CD4-positive, CD25-positive, alpha-beta regulatory T cell (primary cell): Measurements from ENCODE around the gene RBFOX1. TPM values are rescaled to one million over a fixed set of nuclear protein-coding genes. Genes with fewer than 3 reads are reported as not detected.

ENCODE experiments used
- ATAC-seq, 2 donors: fragments of 150-1000 bp; cut with Tn5 transposase; one replicate each; pipeline ENCODE4 v1.10.0; 2021; ENCODE audit warnings: low read depth in 2 of 2, moderate number of reproducible peaks in 2 of 2, moderate library complexity in 1 of 2
- DNase-seq, 3 donors: peaks; one replicate each; pipeline versions ENCODE4 v3.0.0 to v3.0.0-alpha.2; 2012 to 2022; ENCODE audit warnings: mixed read lengths in 1 of 3
- H3K27ac ChIP-seq: one replicate; pipeline ENCODE4 v1.7.0; 2013; ENCODE audit warnings: mild to moderate bottlenecking, low read length; ENCODE audit not compliant: insufficient read depth, poor library complexity, severe bottlenecking
- H3K27me3 ChIP-seq: one replicate; pipeline ENCODE4 v1.7.0; 2013; ENCODE audit warnings: low read length; ENCODE audit not compliant: control insufficient read depth, insufficient read depth
- H3K36me3 ChIP-seq: one replicate; pipeline ENCODE4 v1.7.0; 2013; ENCODE audit warnings: mild to moderate bottlenecking, low read length, moderate library complexity; ENCODE audit not compliant: control insufficient read depth, insufficient read depth
- H3K4me1 ChIP-seq: 2 replicates; pipeline ENCODE4 v1.7.0; 2013; ENCODE audit warnings: mild to moderate bottlenecking, low read length; ENCODE audit not compliant: insufficient read depth, control insufficient read depth, poor library complexity, severe bottlenecking
- H3K4me3 ChIP-seq: one replicate; pipeline ENCODE4 v1.7.0; 2013; ENCODE audit warnings: low read depth, mild to moderate bottlenecking, low read length, moderate library complexity
- H3K9me3 ChIP-seq, 2 experiments: 1 replicate in 1 of 2; 2 replicates in 1 of 2; pipeline ENCODE4 v1.7.0; 2013; ENCODE audit warnings: low read length in 2 of 2, mild to moderate bottlenecking in 1 of 2, moderate library complexity in 1 of 2; ENCODE audit not compliant: control insufficient read depth in 2 of 2
- H3K27ac Mint-ChIP-seq, 3 donors: one replicate each; pipeline ENCODE4 v1.8.0; 2020 to 2022; ENCODE audit warnings: mild to moderate bottlenecking in 3 of 3, mixed read lengths in 3 of 3, moderate library complexity in 2 of 3
- H3K27me3 Mint-ChIP-seq: one replicate; pipeline ENCODE4 v1.8.0; 2022; ENCODE audit warnings: mild to moderate bottlenecking, mixed read lengths
- H3K36me3 Mint-ChIP-seq: one replicate; pipeline ENCODE4 v1.8.0; 2020; ENCODE audit warnings: mixed read lengths
- H3K4me1 Mint-ChIP-seq, 4 donors: one replicate each; pipeline ENCODE4 v1.8.0; 2020 to 2022; ENCODE audit warnings: mixed read lengths in 4 of 4, mild to moderate bottlenecking in 1 of 4
- H3K4me3 Mint-ChIP-seq, 4 donors: one replicate each; pipeline ENCODE4 v1.8.0; 2020 to 2022; ENCODE audit warnings: mild to moderate bottlenecking in 4 of 4, mixed read lengths in 4 of 4, moderate library complexity in 3 of 4
- H3K9me3 Mint-ChIP-seq, 7 donors: one replicate each; pipeline ENCODE4 v1.8.0; 2020 to 2022; ENCODE audit warnings: mixed read lengths in 7 of 7, mild to moderate bottlenecking in 3 of 7, moderate library complexity in 2 of 7
- polyA plus RNA-seq, 4 donors: library from polyadenylated mRNA; unstranded; fragments of 300-500 nt; fragmentation: Illumina TruSeq; gene quantifications; one replicate each; pipeline ENCODE4 v1.2.3, GENCODE V29; 2021
- total RNA-seq: library from RNA; stranded (reverse); gene quantifications from one replicate; pipeline ENCODE4 v1.2.3, GENCODE V29; 2022

Gene RBFOX1
- total and polyA plus RNA-seq, 5 donors from 2014 or later: not detected

- Mint-ChIP-seq H3K27me3 (no peaks in the 10 kb centered on the region), H3K27ac (no peak overlapping the region), H3K36me3 (no peaks in the 10 kb centered on the region), H3K9me3 (peaks cover 2 to 16% (median 7%) of the 10 kb centered on the region in 7 donors), H3K4me1 (no peaks in the 10 kb centered on the region), H3K4me3 (no peak overlapping the region)
- no peaks in the 10 kb centered on the region for H3K36me3 ChIP-seq
- H3K4me1 ChIP-seq: no peaks in the 10 kb centered on the region
- H3K27ac ChIP-seq: no peak overlapping the region
- H3K27me3 ChIP-seq: no peaks in the 10 kb centered on the region
- ATAC-seq: no peak
- peaks cover 7 to 16% of the 10 kb centered on the region in 2 experiments for H3K9me3 ChIP-seq
- H3K4me3 ChIP-seq: no peak overlapping the region
- no peak for DNase-seq
Measured at GRCh38 chr16:7319514-7319913, 13.1 kb upstream of the RBFOX1 start.

GRCh38 chr16:7321661-7322060 is 11.0 kb upstream of the RBFOX1 start:
- Mint-ChIP-seq H3K9me3 (peaks cover 0 to 19% (median 8%) of the 10 kb centered on the region in 7 donors), H3K4me1 (no peaks in the 10 kb centered on the region)
- peaks cover 8 to 16% of the 10 kb centered on the region in 2 experiments for H3K9me3 ChIP-seq

GRCh38 chr16:7324321-7324720 is 8.3 kb upstream of the RBFOX1 start:
- DNase-seq (no peak), ATAC-seq (no peak)
- Mint-ChIP-seq H3K4me3 (no peak overlapping the region), H3K9me3 (peaks cover 0 to 21% (median 11%) of the 10 kb centered on the region in 7 donors), H3K4me1 (no peaks in the 10 kb centered on the region), H3K27me3 (no peaks in the 10 kb centered on the region), H3K36me3 (no peaks in the 10 kb centered on the region), H3K27ac (no peak overlapping the region)
- H3K36me3 ChIP-seq: no peaks in the 10 kb centered on the region
- H3K4me3 ChIP-seq: no peak overlapping the region
- no peaks in the 10 kb centered on the region for H3K27me3 ChIP-seq
- no peak overlapping the region for H3K27ac ChIP-seq
- no peaks in the 10 kb centered on the region for H3K4me1 ChIP-seq
- H3K9me3 ChIP-seq: peaks cover 7 to 10% of the 10 kb centered on the region in 2 experiments

More at GRCh38 chr16:7321661-7322060, 11.0 kb upstream of the RBFOX1 start:
- no peaks in the 10 kb centered on the region for H3K36me3 ChIP-seq
- H3K27me3 ChIP-seq: no peaks in the 10 kb centered on the region
- no peaks in the 10 kb centered on the region for H3K27me3 Mint-ChIP-seq
- no peak overlapping the region for H3K27ac Mint-ChIP-seq
- H3K4me3 ChIP-seq: no peak overlapping the region
- H3K36me3 Mint-ChIP-seq: no peaks in the 10 kb centered on the region
- no peak overlapping the region for H3K4me3 Mint-ChIP-seq
- no peak overlapping the region for H3K27ac ChIP-seq
- ATAC-seq: no peak
- DNase-seq: no peak
- H3K4me1 ChIP-seq: no peaks in the 10 kb centered on the region

DNA sequence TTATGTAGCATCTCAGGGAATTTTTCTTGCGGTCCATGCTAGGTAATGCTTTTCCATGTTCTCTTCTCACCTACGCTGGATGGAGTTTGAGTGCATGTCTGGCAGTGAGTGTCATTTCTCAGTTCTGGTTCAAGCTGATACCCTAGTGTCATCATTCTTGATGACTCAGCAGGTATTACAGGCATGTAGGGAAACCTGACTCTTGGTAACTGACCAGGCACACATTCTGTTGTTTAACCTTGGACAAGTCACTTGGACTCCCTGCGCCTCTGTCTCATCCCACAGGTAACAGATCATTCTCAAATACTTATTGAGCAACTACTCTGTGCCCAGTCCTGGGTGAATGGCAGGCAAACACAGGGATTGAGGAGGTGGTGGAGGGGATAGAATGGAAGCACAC is 6.8 kb upstream of the RBFOX1 start:
- no peak overlapping the region for H3K27ac Mint-ChIP-seq
- ATAC-seq: no peak
- peaks cover 7 to 10% of the 10 kb centered on the region in 2 experiments for H3K9me3 ChIP-seq
- H3K4me3 Mint-ChIP-seq: no peak overlapping the region
- peaks cover 0 to 12% (median 11%) of the 10 kb centered on the region in 7 donors for H3K9me3 Mint-ChIP-seq
- DNase-seq: no peak
- H3K27ac ChIP-seq: no peak overlapping the region
- H3K4me1 Mint-ChIP-seq: no peaks in the 10 kb centered on the region
- H3K36me3 ChIP-seq: no peaks in the 10 kb centered on the region
- H3K27me3 Mint-ChIP-seq: no peaks in the 10 kb centered on the region
- no peaks in the 10 kb centered on the region for H3K27me3 ChIP-seq
- no peaks in the 10 kb centered on the region for H3K4me1 ChIP-seq
- no peaks in the 10 kb centered on the region for H3K36me3 Mint-ChIP-seq
- H3K4me3 ChIP-seq: no peak overlapping the region

DNA sequence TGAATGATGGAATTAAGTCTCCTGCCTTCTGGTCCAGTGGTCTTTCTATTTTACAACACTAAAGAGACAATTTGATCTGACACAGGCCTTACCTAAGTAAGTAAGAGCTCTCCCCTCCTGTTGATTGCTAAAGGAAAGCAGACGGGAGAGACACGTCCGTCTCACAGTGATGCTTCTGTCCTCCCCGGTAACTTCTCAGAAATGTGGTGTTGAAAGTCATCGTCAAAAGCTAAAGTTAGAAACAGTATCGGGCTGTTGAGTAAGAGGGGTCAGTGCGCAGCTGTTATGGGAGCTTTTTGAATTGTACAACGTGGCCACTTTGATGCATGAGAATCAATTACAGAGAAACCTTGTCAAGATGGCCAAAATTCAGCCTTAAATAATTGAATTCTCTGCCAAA is 1.9 kb upstream of the RBFOX1 start:
- ATAC-seq (no peak), DNase-seq (no peak)
- no peaks in the 10 kb centered on the region for H3K27me3 ChIP-seq
- H3K4me3 Mint-ChIP-seq: no peak overlapping the region
- H3K36me3 ChIP-seq: no peaks in the 10 kb centered on the region
- no peaks in the 10 kb centered on the region for H3K36me3 Mint-ChIP-seq
- no peaks in the 10 kb centered on the region for H3K4me1 Mint-ChIP-seq
- no peak overlapping the region for H3K27ac ChIP-seq
- H3K4me3 ChIP-seq: no peak overlapping the region
- no peak overlapping the region for H3K27ac Mint-ChIP-seq
- no peaks in the 10 kb centered on the region for H3K4me1 ChIP-seq
- H3K27me3 Mint-ChIP-seq: no peaks in the 10 kb centered on the region
- peaks cover 0 to 23% (median 6%) of the 10 kb centered on the region in 7 donors for H3K9me3 Mint-ChIP-seq
- peaks cover 0 to 8% of the 10 kb centered on the region in 2 experiments for H3K9me3 ChIP-seq

GRCh38 chr16:7331997-7332396 is 648 bp upstream of the RBFOX1 start:
- Histone ChIP-seq H3K27me3 (no peaks in the 10 kb centered on the region), H3K27ac (no peak overlapping the region), H3K36me3 (no peaks in the 10 kb centered on the region), H3K9me3 (peaks cover 0 to 3% of the 10 kb centered on the region in 2 experiments), H3K4me3 (no peak overlapping the region), H3K4me1 (no peaks in the 10 kb centered on the region)
- Mint-ChIP-seq H3K4me1 (no peaks in the 10 kb centered on the region), H3K36me3 (no peaks in the 10 kb centered on the region), H3K27me3 (no peaks in the 10 kb centered on the region), H3K4me3 (no peak overlapping the region), H3K9me3 (peaks cover 0 to 21% (median 5%) of the 10 kb centered on the region in 7 donors), H3K27ac (no peak overlapping the region)
- no peak for ATAC-seq
- DNase-seq: no peak

GRCh38 chr16:7333180-7333725 is 608 bp downstream of the RBFOX1 start:
- no peak overlapping the region for H3K27ac ChIP-seq
- ATAC-seq: no peak
- no peaks in the 10 kb centered on the region for H3K27me3 ChIP-seq

More at GRCh38 chr16:7333180-7333725, 608 bp downstream of the RBFOX1 start:
- no peaks in the 10 kb centered on the region for H3K36me3 Mint-ChIP-seq
- no peak overlapping the region for H3K4me3 Mint-ChIP-seq
- H3K27ac Mint-ChIP-seq: no peak overlapping the region
- DNase-seq: no peak
- Histone ChIP-seq H3K9me3 (peaks cover 0 to 3% of the 10 kb centered on the region in 2 experiments), H3K36me3 (no peaks in the 10 kb centered on the region), H3K4me1 (no peaks in the 10 kb centered on the region), H3K4me3 (no peak overlapping the region)
- no peaks in the 10 kb centered on the region for H3K27me3 Mint-ChIP-seq
- H3K4me1 Mint-ChIP-seq: no peaks in the 10 kb centered on the region
- H3K9me3 Mint-ChIP-seq: peaks cover 0 to 15% (median 5%) of the 10 kb centered on the region in 7 donors
